Raji (cell line): Measurements from ENCODE around the gene ACP7.

ENCODE experiments used
- POLR2A ChIP-seq: IDR thresholded peaks from 2 replicates; pipeline ENCODE4 v1.6.1; 2011; ENCODE audit warnings: low read depth, low read length, control low read depth; ENCODE audit not compliant: insufficient read depth

Gene ACP7

DNA sequence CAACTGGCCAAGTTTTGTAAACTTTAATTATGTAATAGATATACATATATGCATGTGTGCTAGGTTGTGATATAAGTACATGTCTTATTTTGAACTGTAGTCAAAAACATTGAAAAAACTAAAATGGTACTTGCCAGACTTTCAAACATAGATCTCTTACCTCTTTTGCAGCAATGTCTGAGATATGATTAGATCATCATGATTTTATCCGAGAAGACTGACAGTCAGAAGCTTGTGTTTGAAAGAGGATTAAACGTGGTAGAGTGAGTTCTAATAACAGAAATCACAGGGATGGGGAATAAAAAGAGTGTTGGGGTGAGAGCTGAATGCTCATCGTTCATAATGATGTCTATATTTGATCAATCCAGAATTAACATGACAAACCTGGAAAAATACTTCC is 18.2 kb upstream of the ACP7 start:
- no peak for TF ChIP-seq POLR2A

DNA sequence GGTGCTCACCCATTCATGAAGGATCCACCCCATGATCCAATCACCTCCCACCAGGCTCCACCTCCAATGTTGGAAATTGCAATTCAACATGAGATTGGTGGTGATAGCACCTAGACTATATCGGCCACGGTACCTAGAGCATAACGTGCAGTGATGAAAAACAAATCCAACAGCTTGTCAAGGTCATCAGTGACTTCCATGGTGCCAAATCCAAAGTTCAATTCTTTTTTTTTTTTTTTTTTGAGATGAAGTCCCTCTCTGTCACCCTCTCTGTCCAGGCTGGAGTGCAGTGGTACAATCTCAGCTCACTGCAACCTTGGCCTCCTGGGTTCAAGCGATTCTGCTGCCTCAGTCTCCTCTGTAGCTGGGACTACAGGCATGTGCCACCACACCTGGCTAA is 17.1 kb upstream of the ACP7 start:
- no peak for TF ChIP-seq POLR2A

DNA sequence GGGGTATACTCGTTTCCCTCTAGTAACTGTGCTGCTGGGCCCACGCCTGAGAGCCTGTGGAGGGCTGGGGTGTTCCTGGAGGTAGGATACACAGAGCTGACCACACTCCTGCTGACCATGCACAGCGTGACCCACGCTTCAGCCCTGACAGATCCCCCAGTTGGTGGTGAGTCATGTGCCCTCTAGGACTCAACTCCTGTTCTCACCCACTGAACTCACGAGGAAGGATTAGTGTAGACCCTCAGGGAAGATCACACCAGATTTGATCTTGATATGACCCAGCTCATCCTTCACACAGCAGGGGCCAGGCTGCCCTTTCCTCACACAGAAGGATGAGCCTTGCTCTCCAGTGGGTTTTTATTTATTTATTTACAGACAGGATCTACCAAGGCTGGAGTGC is 13.3 kb upstream of the ACP7 start:
- TF ChIP-seq POLR2A = no peak

- no peak for TF ChIP-seq POLR2A
Measured at GRCh38 chr19:39074205-39074692, 9.9 kb upstream of the ACP7 start.

GRCh38 chr19:39074942-39075341 is 9.2 kb upstream of the ACP7 start:
- TF ChIP-seq POLR2A = no peak

DNA sequence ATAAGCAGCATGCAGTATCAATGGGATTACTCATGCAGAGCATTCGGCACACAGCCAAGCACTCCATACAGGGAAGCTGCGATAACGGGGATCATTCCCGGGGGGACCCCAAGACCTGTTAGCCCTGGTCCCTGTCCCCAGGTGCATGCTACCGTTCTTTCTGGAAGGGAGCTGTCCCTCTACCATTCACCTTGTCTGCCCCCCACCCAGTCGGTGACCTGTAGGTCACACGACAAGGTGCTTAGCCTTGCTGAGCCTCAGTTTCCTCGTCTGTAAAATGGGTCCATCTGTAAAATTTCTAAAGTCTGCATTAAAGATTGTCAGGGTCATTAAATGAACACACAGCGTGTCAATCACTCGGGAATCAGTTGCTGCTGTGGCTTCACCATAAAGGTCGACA is 6.8 kb upstream of the ACP7 start:
- no peak for TF ChIP-seq POLR2A

DNA sequence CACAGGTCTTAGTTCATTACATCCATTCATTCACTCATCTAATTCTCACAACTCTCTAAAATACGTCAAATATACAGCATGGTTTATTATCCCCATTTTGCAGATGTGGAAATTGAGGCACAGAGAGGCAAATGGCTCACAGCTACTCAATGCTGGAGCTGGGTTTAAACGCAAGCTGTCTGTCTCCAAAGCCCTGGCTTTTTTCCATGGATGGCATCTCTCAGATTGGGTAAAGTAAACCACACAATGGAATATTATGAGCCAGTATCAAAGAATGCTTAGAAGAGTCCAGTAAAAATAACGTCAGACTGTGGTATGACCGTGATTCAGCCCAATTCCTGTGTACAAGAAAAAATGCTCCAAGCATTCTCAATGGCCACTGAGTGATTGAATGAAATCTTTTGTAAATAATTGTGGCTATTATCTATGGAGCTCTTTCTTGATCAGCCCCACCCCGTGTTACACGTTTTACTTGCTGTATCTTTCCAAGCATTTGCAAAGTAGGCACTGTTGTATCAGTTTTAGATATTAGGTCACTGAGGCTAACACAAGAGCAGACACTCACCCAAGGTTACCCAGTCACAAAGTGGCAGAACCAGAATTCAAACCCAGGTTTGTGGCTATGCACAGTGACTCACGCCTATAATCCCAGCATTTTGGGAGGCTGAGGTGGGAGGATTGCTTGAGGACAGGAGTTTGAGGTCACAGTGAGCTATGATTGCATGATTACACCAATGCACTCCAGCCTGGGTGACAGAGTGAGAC is 5.5 kb upstream of the ACP7 start:
- no peak for TF ChIP-seq POLR2A

DNA sequence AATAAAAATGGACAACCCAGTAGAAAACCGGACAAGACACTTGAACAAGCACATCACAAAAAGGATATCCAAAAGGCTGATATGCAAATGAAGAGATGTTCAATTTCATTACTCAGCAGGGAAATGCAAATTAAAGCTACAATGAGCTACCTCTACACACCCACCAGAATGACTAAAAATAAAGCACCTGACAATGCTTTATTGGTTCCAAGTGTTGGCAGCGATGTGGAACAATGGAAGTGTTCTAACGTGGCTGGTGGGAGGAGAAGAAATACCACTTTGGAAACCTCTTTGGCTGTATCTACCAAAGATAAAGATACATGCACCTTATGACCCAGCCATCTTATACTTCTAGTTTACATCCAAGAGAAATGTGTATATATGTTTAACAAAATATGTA is 3.7 kb upstream of the ACP7 start:
- TF ChIP-seq POLR2A = no peak

DNA sequence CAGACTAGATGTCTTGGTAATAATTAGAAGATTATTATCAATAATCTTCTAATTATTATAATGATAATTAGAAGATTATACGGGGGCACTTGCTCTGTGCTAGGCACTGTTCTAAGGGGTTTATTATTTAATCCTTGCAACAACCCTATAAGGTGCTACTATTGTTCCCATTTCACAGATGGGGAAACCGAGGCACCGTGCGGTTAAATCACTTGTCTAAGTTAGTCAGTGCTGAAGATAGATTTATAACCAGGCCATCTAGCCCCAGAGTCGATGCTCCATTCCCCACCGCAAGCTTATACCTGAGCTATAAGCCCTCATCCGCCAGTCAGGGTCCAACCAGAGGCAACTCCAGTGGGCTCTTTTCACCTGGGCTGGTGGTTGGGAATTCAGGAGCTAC is 2.0 kb upstream of the ACP7 start:
- TF ChIP-seq POLR2A = no peak

DNA sequence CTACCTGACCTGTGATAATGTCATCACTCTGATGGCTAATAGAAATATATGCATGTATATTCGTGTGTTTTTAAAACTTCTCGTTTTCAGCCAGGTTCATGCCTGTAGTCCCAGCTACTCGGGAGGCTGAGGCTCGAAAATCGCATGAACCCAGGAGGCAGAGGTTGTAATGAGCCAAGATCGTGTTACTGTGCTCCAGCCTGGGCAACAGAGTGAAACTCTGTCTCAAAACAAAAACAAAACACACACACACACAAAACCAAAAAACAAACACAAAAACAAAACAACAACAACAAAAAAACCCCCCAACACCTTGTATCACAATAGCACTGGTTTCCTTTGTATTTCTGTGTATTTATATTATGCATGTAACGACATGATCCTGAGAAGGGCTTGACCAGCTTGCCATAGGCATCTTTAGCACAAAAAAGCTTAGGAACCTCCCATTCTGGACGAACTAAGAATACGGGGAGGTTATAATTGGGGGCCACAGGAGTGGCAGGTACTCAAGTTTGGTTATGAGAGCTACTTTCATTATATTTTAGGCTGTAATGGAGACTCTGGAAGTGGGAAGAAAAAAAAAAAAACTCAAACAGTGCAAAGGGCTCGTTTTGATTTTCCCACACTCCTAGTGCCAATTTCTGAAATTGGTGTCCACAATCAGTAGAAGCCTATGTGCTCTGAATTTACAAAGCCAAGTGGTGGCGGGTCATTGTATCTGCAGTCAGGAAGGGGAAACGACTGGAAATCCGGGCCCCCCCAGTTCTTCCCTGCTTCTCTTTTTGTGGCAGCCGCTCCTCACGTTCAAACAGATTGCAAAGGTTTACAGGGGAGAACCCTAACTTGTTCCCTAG is 1.2 kb upstream of the ACP7 start:
- TF ChIP-seq POLR2A = no peak

DNA sequence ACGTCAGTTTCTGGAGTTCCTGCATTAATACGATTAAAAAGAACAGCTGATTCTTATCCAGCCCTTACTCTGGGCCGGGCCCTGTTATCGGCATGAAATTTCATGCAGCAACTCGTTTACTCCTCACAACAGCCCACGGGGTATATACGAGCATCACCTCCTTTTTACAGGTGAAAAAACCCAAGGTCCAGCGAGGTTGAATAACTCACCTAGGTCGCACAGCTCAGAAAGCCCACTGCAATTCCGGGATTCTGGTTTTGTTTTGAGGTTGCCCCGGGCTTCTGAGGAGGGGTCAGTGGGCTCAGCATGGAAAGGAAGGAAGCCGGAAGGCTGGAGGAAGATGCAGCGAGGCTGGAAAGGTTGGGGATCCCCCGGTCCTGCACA is 577 bp upstream of the ACP7 start:
- no peak for TF ChIP-seq POLR2A

DNA sequence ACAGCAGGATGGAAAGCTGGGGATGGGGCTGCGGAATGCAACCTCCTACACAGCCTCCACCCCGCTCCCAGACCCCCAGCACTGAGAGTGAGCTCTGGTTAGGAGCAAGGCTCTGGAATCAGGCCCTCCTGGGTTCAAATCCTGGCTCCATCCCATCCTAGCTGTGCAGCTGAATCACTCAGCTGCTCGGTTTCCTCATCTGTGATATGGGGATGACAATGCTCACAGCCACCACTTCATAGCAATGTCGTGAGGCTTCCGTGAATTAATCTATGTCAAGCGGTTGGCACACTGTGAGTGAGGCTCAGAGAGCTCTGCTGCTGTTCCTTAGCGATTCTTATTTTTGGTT is 538 bp downstream of the ACP7 start:
- no peak for TF ChIP-seq POLR2A

DNA sequence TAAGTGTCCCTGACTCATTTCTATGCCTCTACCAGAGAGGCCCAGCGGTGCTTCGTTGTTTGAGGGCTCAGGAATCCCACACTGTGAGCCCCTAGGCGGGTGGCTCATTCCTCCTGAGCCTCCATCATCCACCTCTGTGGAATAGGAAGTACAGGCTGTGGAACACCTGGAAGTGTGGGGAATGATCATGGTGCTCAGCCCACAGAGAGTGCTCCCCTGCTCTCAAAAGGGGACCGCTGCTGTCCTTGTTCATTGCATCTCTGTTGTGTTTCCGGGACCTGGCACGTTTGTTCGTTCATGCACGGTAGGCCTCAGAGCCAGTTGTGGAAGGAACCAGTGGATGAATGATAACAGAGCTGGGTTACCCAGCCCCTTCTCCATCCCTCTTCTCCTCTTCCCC is 1.2 kb downstream of the ACP7 start:
- TF ChIP-seq POLR2A = no peak

DNA sequence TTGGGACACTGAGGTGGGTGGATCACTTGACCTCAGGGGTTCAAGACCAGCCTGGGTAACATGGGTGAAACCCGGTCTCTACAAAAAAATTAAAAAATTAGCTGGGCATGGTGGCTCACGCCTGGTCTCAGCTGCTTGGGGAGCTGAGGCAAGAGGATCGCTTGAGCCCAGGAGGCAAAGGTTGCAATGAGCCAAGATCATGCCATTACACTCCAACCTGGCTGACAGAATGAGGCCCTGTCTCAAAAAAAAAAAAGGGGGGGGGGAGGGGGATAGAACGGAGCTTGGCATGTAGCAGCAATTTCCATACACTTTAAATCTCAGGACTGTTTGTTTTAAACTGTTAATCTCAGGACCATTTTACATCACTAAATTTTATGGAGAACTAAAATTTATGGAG is 2.2 kb downstream of the ACP7 start:
- TF ChIP-seq POLR2A = no peak

DNA sequence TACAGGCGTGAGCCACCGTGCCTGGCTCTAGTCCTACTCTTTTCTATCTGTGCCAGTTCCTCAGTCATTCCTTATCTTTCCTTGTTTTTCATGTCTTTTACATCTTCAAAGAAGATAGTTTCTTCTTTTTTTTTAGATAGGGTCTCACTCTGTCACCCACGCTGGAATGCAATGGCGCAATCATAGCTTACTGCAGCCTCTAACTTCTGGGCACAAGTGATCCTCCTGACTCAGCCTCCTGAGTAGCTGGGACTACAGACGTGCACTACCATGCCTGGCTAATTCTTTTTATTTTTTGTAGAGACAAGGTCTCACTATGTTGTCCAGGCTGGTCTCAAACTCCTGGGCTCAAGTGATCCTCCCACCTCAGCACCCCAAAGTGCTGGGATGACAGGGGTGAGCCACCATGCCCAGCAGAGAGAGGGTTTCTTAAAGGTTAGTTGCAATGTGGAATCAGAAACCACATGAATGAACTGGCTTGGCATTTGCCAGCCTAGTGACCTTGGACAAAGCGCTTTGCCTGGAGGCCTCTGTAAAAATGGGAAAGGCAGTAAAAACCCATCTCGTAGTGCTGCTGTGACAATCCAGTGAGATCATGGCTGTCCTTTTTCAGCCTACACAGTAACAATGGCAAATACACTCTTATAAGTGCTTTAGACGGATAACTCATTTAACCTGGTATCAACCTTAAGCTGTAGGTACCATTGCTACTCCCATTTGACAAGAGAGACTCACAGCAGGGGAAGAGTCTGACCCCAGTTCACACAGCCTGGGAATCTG is 3.9 kb downstream of the ACP7 start:
- TF ChIP-seq POLR2A = no peak

DNA sequence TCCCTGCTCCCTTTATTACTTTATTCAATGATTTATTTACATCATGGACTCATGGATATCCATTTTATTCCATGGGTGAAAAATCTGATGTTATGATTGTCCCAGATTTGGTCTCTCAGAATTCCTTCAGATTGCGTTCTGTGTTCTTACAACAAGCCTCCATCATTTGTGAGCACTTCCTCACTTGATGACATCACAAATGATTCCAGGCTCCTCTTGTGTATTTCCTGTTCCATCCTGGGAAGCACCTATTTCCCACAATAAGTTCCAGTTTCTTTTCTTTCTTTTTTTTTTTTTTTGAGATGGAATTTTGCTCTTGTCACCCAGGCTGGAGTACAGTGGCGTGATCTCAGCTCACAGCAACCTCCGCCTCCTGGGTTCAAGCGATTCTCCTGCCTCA is 6.7 kb downstream of the ACP7 start:
- TF ChIP-seq POLR2A = no peak

GRCh38 chr19:39097299-39097698 is 13.1 kb downstream of the ACP7 start:
- TF ChIP-seq POLR2A = no peak
